GM12878 (cell line): ENCODE measurements around the gene DRAP1. TPM values are rescaled to one million over a fixed set of nuclear protein-coding genes. Genes with fewer than 3 reads are reported as not detected.

ENCODE experiments used
- BACH1 ChIP-seq: fragments of 450-650 bp; IDR thresholded peaks from 2 replicates; pipeline ENCODE4 v1.6.1; 2017; ENCODE audit warnings: mild to moderate bottlenecking, borderline replicate concordance
- BCL3 ChIP-seq: IDR thresholded peaks from 2 replicates; pipeline ENCODE4 v1.6.1; 2011; ENCODE audit warnings: borderline replicate concordance, low read depth, mild to moderate bottlenecking, moderate library complexity, low read length; ENCODE audit not compliant: insufficient read depth, poor library complexity, severe bottlenecking
- E2F8 ChIP-seq: fragments of 450-650 bp; IDR thresholded peaks from 2 replicates; pipeline ENCODE4 v1.6.1; 2018; ENCODE audit warnings: mild to moderate bottlenecking, low read depth, moderate library complexity; ENCODE audit not compliant: partially characterized antibody
- FOXK2 ChIP-seq: fragments of 450-650 bp; IDR thresholded peaks from 2 replicates; pipeline ENCODE4 v1.6.1; 2017; ENCODE audit warnings: mild to moderate bottlenecking, moderate library complexity
- NFIC ChIP-seq: IDR thresholded peaks from 2 replicates; pipeline ENCODE4 v1.6.1; 2012; ENCODE audit warnings: low read depth, mild to moderate bottlenecking, inconsistent platforms, low read length, moderate library complexity
- PAX8 ChIP-seq: fragments of 450-650 bp; IDR thresholded peaks from 2 replicates; pipeline ENCODE4 v1.6.1; 2017; ENCODE audit warnings: mild to moderate bottlenecking, moderate library complexity
- POLR2AphosphoS5 ChIP-seq: IDR thresholded peaks from 2 replicates; pipeline ENCODE4 v1.6.1; 2011; ENCODE audit warnings: mild to moderate bottlenecking, low read length, inconsistent platforms
- PRDM15 ChIP-seq: fragments of 450-650 bp; formaldehyde crosslinking; IDR thresholded peaks from 2 replicates; pipeline ENCODE4 v1.4.0; 2020; ENCODE audit warnings: mild to moderate bottlenecking, moderate library complexity
- RAD21 ChIP-seq: IDR thresholded peaks from 2 replicates; pipeline ENCODE4 v1.6.1; 2011; ENCODE audit warnings: mild to moderate bottlenecking, low read depth, low read length, moderate library complexity; ENCODE audit not compliant: insufficient read depth
- RCOR1 ChIP-seq: conservative IDR thresholded peaks from 2 replicates; pipeline ENCODE4 v1.6.1; 2012; ENCODE audit warnings: low read depth, low read length, improper control_type of control experiment
- SMC3 ChIP-seq: IDR thresholded peaks from 2 replicates; pipeline ENCODE4 v1.6.1; 2011; ENCODE audit warnings: low read length, improper control_type of control experiment, borderline replicate concordance
- USF2 ChIP-seq: IDR thresholded peaks from 2 replicates; pipeline ENCODE4 v1.6.1; 2011; ENCODE audit warnings: low read depth, low read length, improper control_type of control experiment, borderline replicate concordance
- WRNIP1 ChIP-seq: IDR thresholded peaks from 2 replicates; pipeline ENCODE4 v1.6.1; 2011; ENCODE audit warnings: low read depth, low read length, improper control_type of control experiment, borderline replicate concordance
- ZBTB11 ChIP-seq: fragments of 450-650 bp; formaldehyde crosslinking; IDR thresholded peaks from 2 replicates; pipeline ENCODE4 v1.5.0; 2022; ENCODE audit warnings: mild to moderate bottlenecking, missing genetic modification characterization
- ZNF207 ChIP-seq: fragments of 450-650 bp; IDR thresholded peaks from 2 replicates; pipeline ENCODE4 v1.6.1; 2014; ENCODE audit warnings: antibody characterized with exemption, mild to moderate bottlenecking, borderline replicate concordance
- polyA plus RNA-seq, 11 experiments: library from polyadenylated mRNA; depleted of rRNA in 4 of 11; unstranded in 6 of 11; stranded (reverse) in 5 of 11; fragments of >200 nt; fragmentation: Nextera tagmentation in 4 of 11; fragmentation: Illumina TruSeq in 1 of 11; extraction: Ambion mirVana in 4 of 11; extraction: Trizol in 1 of 11; gene quantifications; 1 replicate in 1 of 11; 2 replicates in 10 of 11; pipeline versions ENCODE4 v1.2.1 to v1.2.3, GENCODE V29; 2011 to 2016; ENCODE audit warnings: inconsistent platforms in 2 of 11, missing spikeins in 2 of 11, low read depth in 1 of 11
- total RNA-seq, 4 experiments: library from RNA; depleted of rRNA in 3 of 4; stranded (reverse); fragments of >200 nt in 3 of 4; fragmentation: Illumina TruSeq in 1 of 4; extraction: Trizol in 1 of 4; gene quantifications; 2 replicates each; pipeline versions ENCODE4 v1.2.1 to v1.2.3, GENCODE V29; 2013 to 2021

DRAP1 gene
- total and polyA plus RNA-seq, 10 of the 15 experiments (the other 5 are each of a cell fraction or from before 2014, with no cell fraction given): 9.4 to 163 (median 114) TPM

- TF ChIP-seq USF2 (no peak), BACH1 (peak; percentile 91; the same call in 1 of the 2 replicates), SMC3 (no peak), WRNIP1 (no peak), RCOR1 (no peak), RAD21 (no peak), ZBTB11 (CRISPR knock-in tag) (no peak), BCL3 (no peak), E2F8 (no peak), ZNF207 (peak; percentile 60; the same call in 1 of the 2 replicates), NFIC (no peak), POLR2AphosphoS5 (peak; percentile 90), PRDM15 (CRISPR knock-in tag) (peak; percentile 33; the same call in 1 of the 2 replicates), FOXK2 (no peak), PAX8 (no peak)
These were observed 28.7 kb upstream of the DRAP1 start, which contains the start of gene CCDC85B (continued) for GRCh38 chr11:65890324-65891218.
